HCT116 (cell line): ENCODE data around the gene LRRN2.

ENCODE experiments used
- ATF3 ChIP-seq: IDR thresholded peaks from 2 replicates; pipeline ENCODE4 v1.6.1; 2012
- CTCF ChIP-seq, 3 experiments: fragments of 200-600 bp in 1 of 3; sonication (generic) in 1 of 3; IDR thresholded peaks in 2 of 3; conservative IDR thresholded peaks in 1 of 3; 2 replicates each; pipeline ENCODE4 v1.5.1; 2012 to 2017; ENCODE audit warnings: low read depth in 2 of 3, low read length in 2 of 3, antibody characterized with exemption in 1 of 3, borderline replicate concordance in 1 of 3, control low read depth in 1 of 3, mild to moderate bottlenecking in 1 of 3, mixed read lengths in 1 of 3, mixed run types in 1 of 3, moderate library complexity in 1 of 3; ENCODE audit not compliant: insufficient read depth in 1 of 3
- EGR1 ChIP-seq: IDR thresholded peaks from 2 replicates; pipeline ENCODE4 v1.6.1; 2012; ENCODE audit warnings: low read depth
- EZH2 ChIP-seq: fragments of 200-600 bp; sonication (generic); IDR thresholded peaks from 2 replicates; pipeline ENCODE4 v1.6.1; 2017; ENCODE audit warnings: antibody characterized with exemption, mixed run types
- EZH2phosphoT487 ChIP-seq: fragments of 200-600 bp; IDR thresholded peaks from 2 replicates; pipeline ENCODE4 v1.6.1; 2018; ENCODE audit warnings: antibody characterized with exemption, borderline replicate concordance
- FOSL1 ChIP-seq: IDR thresholded peaks from 2 replicates; pipeline ENCODE4 v1.6.1; 2012; ENCODE audit warnings: low read depth
- POLR2A ChIP-seq: IDR thresholded peaks from 2 replicates; pipeline ENCODE4 v1.7.0; 2011; ENCODE audit warnings: borderline replicate concordance; ENCODE audit not compliant: insufficient read depth, insufficient read length; ENCODE audit errors: extremely low read depth
- POLR2AphosphoS5 ChIP-seq: IDR thresholded peaks from 2 replicates; pipeline ENCODE4 v1.6.1; 2011; ENCODE audit warnings: mild to moderate bottlenecking, low read depth, low read length, moderate library complexity
- RAD21 ChIP-seq: IDR thresholded peaks from 2 replicates; pipeline ENCODE4 v1.6.1; 2012; ENCODE audit warnings: low read depth, mild to moderate bottlenecking
- REST ChIP-seq: IDR thresholded peaks from 2 replicates; pipeline ENCODE4 v1.6.1; 2012; ENCODE audit warnings: low read depth
- SIN3A ChIP-seq: IDR thresholded peaks from 2 replicates; pipeline ENCODE4 v1.6.1; 2012; ENCODE audit warnings: low read depth
- SP1 ChIP-seq: IDR thresholded peaks from 2 replicates; pipeline ENCODE4 v1.6.1; 2012; ENCODE audit warnings: low read depth
- SRF ChIP-seq: IDR thresholded peaks from 2 replicates; pipeline ENCODE4 v1.6.1; 2012; ENCODE audit warnings: low read depth
- TF ChIP-seq, protein P1 (sequence below): IDR thresholded peaks from 2 replicates; pipeline ENCODE4 v1.6.1; 2012

DNA sequence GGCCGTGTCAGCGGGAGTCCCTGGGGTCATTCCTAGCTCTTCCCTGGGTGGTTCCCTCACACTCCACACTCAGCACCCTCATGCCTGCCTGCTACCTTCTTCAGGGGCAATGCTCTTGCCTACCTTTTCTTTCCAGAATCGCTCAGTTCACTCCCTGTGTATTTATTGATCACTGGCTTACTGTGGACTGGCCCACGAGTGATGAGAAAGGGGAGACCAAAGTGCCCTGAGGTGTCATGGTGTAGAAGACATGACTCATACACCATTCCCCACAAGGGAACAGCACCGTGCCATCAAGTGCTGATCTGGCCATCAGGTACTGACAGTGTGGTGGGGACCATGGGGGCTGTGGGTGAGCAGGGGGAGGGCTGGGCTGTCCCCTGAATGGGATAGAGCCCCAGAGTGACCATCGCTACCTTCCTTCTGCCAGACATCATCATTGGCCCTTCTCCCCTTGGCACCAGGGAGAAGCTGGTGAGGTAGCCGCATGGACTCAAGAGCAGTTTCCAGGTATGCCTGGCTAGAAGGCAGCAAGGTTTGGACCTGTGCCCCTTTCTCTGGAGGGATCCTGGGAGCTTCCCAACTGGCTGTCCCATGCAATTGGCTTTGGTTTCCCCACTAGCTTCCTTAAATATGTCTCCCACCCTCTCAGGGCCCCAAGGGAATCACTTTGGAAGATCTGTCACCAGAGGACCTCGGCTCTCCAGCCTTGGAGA, 17.2 kb upstream of the LRRN2 start:
- TF ChIP-seq CTCF (IDR thresholded peaks at IDR 0.05 in 2 of 3, conservative IDR thresholded peaks at IDR 0.05 in 1 of 3; ENCODE audit: borderline replicate concordance in 1 of 3, insufficient read depth in 1 of 3, low read depth in 2 of 3, low read length in 2 of 3) (no peak), SRF (no peak), REST (no peak), ATF3 (no peak), SP1 (no peak), EZH2 (no peak), POLR2A (no peak), POLR2AphosphoS5 (no peak), FOSL1 (no peak), EGR1 (no peak), EZH2phosphoT487 (no peak), RAD21 (no peak), SIN3A (no peak)
- TF ChIP-seq, protein P1, sequence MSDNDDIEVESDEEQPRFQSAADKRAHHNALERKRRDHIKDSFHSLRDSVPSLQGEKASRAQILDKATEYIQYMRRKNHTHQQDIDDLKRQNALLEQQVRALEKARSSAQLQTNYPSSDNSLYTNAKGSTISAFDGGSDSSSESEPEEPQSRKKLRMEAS, result no peak
